ENCODE data around the gene PRL. TPM values are rescaled to one million over a fixed set of nuclear protein-coding genes. Genes with fewer than 3 reads are reported as not detected.
A peak's percentile ranks its signal among the peaks of the same experiment; 100 is the strongest.

PRL gene
- total RNA-seq (2014; rRNA removed; shearing (Covaris generic)) (not detected in 2 replicates), polyA plus RNA-seq (2016; fragmentation: Nextera tagmentation; extraction: Ambion mirVana) (not detected in 2 replicates)
- long read RNA-seq: 0 reads

GRCh38 chr6:22296936-22297335 lies at the start of gene PRL:
Gene PRL, minus strand, starts transcription at chr6:22297036. Its CDS starts 54 bp downstream, at chr6:22296982.
- H3K27me3 Mint-ChIP-seq (ENCODE audit: insufficient read depth, low read depth, poor library complexity): no peaks in the 10 kb centered on the region
- DNase-seq (ENCODE audit: low spot score) (no peak), ATAC-seq (no peak)
- Histone ChIP-seq H3K4me2 (no peak within 1 kb of the TSS), H3K79me2 (replicated peaks; ENCODE audit: insufficient read depth) (no peaks in the 10 kb centered on the region), H2AFZ (no peak within 1 kb of the TSS), H3K4me1 (ENCODE audit: insufficient read depth) (no peaks in the 10 kb centered on the region), H3K4me3 (no peak within 1 kb of the TSS), H3K27me3 (ENCODE audit: insufficient read depth) (no peaks in the 10 kb centered on the region), H3K9me2 (ENCODE audit: insufficient read depth) (no peaks in the 10 kb centered on the region), H3F3A (replicated peaks; ENCODE audit: low read depth) (no peaks in the 10 kb centered on the region), H3K27ac (ENCODE audit: low read depth) (no peak within 1 kb of the TSS), H3K36me3 (ENCODE audit: insufficient read depth) (no peaks in the 10 kb centered on the region), H4K20me1 (replicated peaks; ENCODE audit: insufficient read depth) (no peaks in the 10 kb centered on the region)
- TF ChIP-seq EZH2 (IDR thresholded peaks at IDR 0.05; ENCODE audit: low read depth, unreplicated experiment) (no peak), NANOG (IDR thresholded peaks at IDR 0.05; ENCODE audit: borderline replicate concordance) (no peak), ZNF331 (CRISPR knock-in tag; IDR thresholded peaks at IDR 0.05; ENCODE audit: low read depth) (no peak), CREB1 (CRISPR knock-in tag; IDR thresholded peaks at IDR 0.05; ENCODE audit: low read depth) (no peak)
- H3K4me1 Mint-ChIP-seq: no peaks in the 10 kb centered on the region
- no peaks in the 10 kb centered on the region for H3K9me3 Mint-ChIP-seq
- no peaks in the 10 kb centered on the region for H3K36me3 Mint-ChIP-seq (ENCODE audit: low read depth)
- H3K4me3 Mint-ChIP-seq: no peak within 1 kb of the TSS
- no peak within 1 kb of the TSS for H3K27ac Mint-ChIP-seq

GRCh38 chr6:22343864-22344263 lies 47.0 kb upstream of the PRL start:
- Histone ChIP-seq H3K27ac (ENCODE audit: low read depth) (no peak overlapping the region), H3K4me2 (no peak overlapping the region), H3F3A (replicated peaks; ENCODE audit: low read depth) (no peaks in the 10 kb centered on the region), H3K9me2 (ENCODE audit: insufficient read depth) (no peaks in the 10 kb centered on the region), H3K27me3 (ENCODE audit: insufficient read depth) (no peaks in the 10 kb centered on the region), H3K36me3 (ENCODE audit: insufficient read depth) (no peaks in the 10 kb centered on the region; the same call in 1 of the 2 replicates), H3K4me3 (no peak overlapping the region), H2AFZ (no peak overlapping the region), H4K20me1 (replicated peaks; ENCODE audit: insufficient read depth) (no peaks in the 10 kb centered on the region), H3K4me1 (ENCODE audit: insufficient read depth) (no peaks in the 10 kb centered on the region), H3K79me2 (replicated peaks; ENCODE audit: insufficient read depth) (no peaks in the 10 kb centered on the region)
- H3K9me3 Mint-ChIP-seq: no peaks in the 10 kb centered on the region
- TF ChIP-seq CTCF (conservative IDR thresholded peaks at IDR 0.05; ENCODE audit: low read depth in 2 of 2) (peak; percentile 59 to 75; a peak in 3 of 4 replicates), ZNF462 (CRISPR knock-in tag; IDR thresholded peaks at IDR 0.05) (no peak)
- ATAC-seq (no peak; the same call in 2 of the 3 replicates), DNase-seq (ENCODE audit: low spot score) (peak; percentile 52)
- peaks cover under 1% of the 10 kb centered on the region for H3K4me1 Mint-ChIP-seq
- no peaks in the 10 kb centered on the region for H3K27me3 Mint-ChIP-seq (ENCODE audit: insufficient read depth, low read depth, poor library complexity)
- no peak overlapping the region for H3K27ac Mint-ChIP-seq
- H3K36me3 Mint-ChIP-seq (ENCODE audit: low read depth): no peaks in the 10 kb centered on the region
- no peak overlapping the region for H3K4me3 Mint-ChIP-seq

All from GM23338 (cell line).